AG08395 (cell line): ENCODE results near the gene ADAM11.

Experiments used
- DNase-seq: peaks from one replicate; pipeline ENCODE4 v3.0.0; 2012; ENCODE audit warnings: mixed read lengths, low spot score

Gene ADAM11

DNA sequence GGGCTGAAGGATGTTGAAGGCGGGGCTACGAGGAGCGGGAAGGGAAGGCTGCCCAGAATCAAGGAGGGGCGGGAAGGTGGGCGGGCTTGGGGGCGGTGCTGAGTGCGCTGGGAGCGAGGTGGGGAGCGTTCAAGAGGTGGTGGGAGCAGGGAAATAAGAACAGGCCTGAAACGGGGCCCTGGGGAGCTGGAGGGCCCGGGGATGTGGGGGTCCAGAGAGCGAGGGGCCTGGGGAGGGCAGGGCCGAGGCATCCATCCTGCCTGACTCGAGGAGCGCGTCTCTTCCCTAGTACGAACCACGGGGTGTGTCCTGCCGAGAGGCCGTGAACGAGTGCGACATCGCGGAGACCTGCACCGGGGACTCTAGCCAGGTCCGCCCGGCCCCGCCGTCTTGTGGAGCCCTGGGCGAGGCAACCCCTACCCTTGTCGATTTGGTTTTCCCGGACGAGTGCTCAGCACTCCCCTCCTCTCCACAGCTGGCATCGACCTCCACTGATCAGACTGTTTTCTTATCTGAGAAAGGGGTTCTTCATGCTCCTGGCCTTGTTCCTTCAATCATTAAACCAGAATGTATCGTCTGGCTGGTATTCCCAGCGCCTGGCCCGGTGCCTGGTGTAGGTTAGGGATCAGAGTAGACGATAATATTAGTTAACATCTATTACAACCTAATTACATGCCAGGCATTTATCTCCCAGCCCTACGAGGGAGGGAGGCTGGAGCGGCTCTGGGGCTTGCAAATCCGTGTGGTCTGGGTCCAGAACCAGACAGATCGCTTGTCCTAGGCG, 17.2 kb downstream of the ADAM11 start:
- DNase-seq, result no peak

DNA sequence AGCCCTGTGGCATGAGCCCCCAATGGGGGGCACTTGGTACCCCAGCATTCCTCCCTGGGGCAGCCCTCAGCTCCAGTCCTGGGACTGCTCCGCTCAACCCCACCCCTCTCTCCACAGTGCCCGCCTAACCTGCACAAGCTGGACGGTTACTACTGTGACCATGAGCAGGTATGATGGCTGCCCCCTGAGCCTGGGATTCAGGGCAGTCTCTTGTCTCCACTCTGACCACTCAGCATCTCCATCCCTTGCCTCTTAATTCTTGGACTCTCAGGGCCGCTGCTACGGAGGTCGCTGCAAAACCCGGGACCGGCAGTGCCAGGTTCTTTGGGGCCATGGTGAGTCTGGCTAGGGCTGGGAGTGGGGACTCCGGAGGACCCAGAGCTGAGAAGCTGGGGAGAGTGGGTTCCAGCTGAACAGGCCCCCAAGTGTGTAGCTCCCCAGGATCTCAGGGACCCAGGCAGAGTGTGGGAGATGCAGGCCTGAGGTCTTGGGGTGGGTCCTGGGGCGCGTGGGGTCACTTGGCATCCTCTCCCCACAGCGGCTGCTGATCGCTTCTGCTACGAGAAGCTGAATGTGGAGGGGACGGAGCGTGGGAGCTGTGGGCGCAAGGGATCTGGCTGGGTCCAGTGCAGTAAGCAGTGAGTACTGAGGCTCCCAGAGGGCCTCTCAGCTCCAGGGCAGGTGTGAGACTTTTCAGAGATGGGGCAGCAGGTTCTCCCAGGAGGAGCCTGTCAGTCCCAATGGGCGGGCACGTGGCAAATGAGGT, 18.0 kb downstream of the ADAM11 start:
- DNase-seq, result no peak

DNA sequence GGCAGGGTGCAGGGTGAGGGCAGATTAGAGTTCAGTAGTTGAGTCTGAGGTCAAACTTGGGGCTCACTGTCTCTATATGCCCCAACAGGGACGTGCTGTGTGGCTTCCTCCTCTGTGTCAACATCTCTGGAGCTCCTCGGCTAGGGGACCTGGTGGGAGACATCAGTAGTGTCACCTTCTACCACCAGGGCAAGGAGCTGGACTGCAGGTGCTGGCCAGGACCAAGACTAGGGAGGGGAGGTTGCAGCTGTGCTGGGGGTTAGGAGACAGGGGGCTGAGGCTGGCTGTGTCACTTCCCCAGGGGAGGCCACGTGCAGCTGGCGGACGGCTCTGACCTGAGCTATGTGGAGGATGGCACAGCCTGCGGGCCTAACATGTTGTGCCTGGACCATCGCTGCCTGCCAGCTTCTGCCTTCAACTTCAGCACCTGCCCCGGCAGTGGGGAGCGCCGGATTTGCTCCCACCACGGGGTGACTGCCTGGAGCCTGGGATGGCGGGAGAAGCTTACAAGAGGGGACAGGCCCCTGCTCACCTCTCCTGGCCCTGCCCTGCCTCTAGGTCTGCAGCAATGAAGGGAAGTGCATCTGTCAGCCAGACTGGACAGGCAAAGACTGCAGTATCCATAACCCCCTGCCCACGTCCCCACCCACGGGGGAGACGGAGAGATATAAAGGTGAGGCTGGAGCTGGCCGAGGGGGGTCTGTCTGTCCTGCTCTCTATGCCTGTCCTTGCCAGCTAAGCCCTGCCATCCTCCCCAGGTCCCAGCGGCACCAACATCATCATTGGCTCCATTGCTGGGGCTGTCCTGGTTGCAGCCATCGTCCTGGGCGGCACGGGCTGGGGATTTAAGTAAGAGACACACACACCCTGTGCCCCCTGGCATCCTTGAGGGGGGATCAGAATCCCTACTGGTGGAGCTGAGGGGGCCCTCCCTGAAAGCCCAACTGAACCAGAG, 18.9 kb downstream of the ADAM11 start:
- DNase-seq, result no peak

DNA sequence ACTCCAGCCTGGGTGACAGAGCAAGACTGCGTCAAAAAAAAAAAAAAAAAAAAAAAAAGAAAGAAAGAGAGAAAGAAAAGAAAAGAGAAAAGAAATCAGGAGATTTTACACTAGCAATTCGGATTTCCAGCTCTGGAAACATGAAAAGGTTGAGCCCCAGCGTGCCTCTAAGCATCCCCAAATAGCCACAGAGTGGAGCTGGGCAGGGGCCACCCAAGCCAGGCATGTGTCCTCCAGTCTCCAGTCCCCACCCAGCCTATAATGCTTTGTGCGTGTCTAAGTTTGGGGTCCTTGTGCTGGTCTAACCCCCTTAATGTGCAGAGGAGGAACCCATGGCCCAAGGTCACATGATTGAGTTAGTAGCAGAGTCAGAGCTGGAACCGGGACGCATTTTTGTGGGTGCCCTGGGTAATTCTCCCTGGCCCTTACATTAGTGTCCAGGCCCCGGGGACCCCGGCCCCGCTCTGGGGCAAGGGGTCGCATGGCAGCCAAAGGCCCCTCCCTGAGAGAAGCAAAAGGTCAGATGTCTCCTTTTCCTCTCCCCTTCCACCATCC, 19.9 kb downstream of the ADAM11 start:
- no peak for DNase-seq

DNA sequence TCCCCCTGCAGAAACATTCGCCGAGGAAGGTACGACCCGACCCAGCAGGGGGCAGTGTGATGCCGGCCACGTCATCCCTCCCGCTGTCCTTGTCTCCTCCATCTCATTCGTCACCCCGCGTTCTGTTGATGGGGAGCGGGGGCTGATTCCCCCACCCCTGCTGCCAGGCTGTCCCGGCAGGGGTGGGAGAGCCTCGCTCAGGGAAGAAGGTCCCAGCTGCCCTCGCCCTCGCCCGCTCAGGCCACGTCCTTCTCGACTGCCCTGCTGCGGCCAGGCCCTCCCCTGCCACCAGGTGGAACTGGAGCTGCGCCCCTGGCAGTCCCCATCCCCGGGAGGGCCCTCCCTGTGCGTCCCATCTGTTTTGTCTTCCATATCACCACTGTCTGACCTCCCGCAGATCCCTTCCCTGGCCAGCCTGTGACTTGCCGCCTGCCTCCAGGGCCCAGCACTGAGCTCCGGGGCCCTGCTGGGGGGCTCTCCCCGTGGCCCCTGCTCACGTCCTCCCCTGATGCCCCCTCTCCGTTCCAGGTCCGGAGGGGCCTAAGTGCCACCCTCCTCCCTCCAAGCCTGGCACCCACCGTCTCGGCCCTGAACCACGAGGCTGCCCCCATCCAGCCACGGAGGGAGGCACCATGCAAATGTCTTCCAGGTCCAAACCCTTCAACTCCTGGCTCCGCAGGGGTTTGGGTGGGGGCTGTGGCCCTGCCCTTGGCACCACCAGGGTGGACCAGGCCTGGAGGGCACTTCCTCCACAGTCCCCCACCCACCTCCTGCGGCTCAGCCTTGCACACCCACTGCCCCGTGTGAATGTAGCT, 20.6 kb downstream of the ADAM11 start:
- DNase-seq, result peak; percentile 85

DNA sequence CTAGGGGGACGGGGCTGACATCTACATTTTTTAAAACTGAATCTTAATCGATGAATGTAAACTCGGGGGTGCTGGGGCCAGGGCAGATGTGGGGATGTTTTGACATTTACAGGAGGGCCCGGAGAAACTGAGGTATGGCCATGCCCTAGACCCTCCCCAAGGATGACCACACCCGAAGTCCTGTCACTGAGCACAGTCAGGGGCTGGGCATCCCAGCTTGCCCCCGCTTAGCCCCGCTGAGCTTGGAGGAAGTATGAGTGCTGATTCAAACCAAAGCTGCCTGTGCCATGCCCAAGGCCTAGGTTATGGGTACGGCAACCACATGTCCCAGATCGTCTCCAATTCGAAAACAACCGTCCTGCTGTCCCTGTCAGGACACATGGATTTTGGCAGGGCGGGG, 21.4 kb downstream of the ADAM11 start:
- DNase-seq, result no peak

DNA sequence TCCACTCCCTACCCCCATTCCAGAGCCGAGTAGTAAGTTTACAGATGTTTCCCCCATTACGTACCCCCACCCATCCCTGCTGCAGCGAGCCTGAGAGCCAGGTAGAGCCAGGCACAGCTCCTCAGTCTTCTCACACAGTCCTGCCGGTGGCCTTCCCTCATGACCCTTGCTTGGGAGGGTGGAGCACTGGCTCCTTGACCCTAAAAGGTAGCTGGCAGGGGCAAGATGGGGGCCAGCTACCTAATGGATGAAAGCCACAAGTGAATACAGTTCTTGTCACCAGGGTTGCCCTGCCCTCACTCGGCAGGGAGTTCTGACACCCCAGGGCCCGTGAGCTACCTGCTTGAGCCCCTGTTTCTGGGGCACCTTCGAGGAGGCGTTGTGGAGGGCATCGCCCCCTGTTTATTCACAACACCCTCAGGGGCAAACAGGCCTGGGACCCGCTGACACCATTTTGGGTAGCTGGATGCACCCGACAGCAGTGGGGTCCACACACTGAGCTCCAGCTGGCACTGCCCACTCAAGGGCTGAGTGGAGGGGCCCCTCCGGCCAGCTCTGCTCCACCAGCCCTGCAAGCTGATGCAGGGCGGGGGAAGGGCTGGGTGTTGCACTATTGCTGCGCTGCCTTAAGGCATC, 22.2 kb downstream of the ADAM11 start:
- no peak for DNase-seq

DNA sequence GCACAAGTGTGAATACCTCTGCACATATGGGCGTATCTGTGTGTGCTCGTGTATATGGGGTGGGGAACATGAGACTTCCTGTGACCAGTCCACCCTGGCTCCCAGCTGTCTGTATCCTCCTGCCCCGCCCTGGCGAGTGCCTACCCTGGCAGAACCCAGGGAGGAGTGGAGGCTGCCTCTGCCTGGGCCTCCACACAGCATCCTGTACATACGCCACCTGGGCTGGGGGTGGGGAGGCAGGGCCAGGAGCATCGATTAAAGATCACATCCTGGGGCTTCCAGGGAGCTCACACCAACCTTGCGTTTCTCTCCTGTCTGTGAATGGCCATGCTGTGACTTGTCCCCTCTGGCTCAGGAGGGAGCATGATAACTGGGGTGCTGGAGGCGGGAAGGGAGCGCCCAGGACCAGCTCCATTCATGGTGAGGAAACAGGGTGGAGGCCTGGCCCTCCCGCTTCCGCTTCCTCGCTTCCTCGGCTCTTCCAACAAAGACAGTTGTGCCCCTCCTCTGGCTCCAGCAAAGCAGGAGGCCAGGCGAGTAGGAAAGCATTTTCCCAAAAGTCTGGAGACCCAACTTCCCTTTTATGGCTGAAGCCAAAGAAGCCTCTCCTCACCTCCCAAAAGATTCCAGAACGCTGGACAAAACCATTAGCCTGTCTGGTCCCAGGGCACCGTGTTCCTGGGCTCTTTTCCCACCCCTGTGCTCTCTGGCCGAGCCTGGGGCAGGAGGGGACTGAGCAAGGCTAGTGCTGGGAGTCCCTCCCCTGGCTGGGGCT, 22.9 kb downstream of the ADAM11 start:
- DNase-seq, result no peak

DNA sequence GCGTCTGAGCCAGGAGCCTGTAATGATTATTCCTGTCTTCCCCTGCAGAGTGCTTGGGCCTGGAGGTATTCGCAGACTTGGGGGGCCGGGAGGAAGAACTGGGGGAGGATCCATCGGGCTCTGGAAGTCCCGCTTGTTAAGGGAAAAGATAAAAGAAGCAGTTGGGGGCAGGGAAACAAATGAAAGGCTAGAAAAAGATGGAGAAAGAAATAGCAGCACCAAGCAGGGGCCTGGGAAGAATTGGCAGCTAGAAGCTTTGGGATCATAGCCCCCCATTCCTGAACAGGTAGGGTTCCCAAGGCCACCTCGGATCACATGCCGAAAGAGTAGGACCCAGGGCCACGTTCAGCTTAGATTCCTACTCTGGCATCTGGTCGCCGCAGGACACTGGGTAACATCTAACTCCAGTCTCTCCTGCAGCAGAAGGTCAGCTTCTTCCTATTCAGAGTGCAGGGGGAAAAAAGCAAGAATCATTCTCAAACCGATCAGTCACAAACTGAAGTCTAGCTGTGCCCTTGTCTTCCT, 23.6 kb downstream of the ADAM11 start:
- DNase-seq, result no peak

DNA sequence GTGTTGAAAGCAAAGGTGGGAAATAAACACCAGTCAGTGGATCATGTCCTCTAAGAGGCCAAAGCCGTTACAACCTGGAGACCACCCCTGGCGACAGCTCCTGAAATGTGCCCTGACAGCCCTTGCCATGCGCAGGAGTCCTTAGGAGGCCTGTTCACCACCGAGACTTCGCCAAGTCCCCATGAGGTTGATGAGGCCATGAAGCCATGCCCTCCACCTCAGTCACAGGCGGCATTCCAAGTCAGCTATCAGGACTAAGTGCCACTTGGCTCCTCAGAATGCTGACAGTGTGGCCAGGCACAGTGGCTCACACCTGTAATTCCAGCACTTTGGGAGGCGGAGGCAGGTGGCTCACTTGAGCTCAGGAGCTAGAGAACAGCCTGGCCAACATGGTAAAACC, 27.1 kb downstream of the ADAM11 start:
- no peak for DNase-seq

DNA sequence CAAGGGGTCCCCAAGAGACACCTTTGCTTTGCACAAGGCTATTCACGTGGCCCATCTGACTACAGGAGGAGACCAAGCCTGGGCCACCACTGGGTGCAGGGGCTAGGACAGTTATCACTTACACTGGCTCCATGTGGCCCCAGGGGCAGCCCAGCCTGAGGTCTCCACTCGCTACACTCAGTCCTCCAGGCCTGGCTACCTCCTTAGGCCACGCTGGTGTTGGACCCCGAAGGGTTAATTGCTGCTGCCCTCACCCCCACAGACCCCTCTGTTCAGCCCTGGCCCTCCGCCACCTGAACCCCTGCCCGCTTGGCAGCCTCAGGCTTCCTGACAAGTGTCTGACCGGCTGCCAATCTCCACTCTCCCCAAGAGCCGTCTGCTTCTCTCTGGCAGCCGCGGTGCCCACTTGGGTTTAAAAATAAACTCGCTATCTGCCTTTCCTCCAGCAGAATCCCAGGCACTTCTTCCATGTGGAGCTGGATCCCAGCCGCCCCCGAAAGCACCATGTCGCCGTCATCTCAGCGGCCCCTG, 27.8 kb downstream of the ADAM11 start:
- DNase-seq, result no peak

DNA sequence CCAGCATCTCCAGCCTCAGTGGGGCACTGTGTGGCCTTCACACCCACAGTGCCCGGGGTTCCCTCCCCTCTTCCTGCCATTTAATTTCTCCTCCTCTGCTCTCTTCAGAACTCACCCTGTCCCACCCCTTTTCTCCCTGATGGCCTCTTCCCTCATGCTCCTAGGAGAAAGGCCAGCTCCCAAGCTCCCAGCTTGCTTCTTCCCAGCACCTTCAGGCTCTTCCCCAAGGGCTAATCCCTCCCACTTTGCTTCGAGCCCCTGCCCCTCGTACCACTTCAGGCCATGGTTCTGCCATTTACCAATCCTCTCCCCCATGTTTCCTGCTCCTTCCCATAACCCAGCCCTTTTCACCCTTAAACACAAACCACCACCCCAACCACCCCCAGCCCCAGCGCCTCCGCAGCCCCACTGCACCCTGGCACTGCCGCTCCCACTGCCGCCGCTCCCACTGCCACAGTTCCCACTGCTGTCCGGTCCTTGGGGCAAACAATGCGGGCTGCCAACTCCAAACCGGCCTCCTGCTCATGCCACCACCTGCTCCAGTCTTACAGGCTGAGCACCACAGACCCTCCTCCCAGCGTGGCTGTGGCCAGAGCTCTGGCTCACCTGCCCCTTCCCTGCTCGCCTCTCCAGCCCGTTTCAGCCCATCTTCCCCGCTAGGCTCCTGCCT, 28.6 kb downstream of the ADAM11 start:
- no peak for DNase-seq

DNA sequence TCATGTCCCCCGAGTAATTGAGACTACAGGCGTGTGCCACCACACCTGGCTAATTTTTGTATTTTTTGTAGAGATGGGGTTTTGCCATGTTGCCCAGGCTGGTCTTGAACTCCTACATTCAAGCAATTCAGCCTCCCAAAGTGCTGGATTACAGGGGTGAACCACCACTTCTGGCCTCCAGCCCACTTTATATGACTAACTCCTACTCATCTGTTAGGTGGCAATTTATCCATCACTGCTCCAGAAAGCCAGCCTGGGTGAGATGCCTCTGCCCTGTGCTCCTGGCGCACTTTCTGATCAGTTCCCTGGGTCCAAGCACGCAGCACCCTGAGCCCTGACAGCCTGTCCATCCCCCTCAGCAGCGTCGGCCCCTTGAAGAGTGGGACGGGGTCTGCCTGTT, 29.4 kb downstream of the ADAM11 start:
- no peak for DNase-seq

DNA sequence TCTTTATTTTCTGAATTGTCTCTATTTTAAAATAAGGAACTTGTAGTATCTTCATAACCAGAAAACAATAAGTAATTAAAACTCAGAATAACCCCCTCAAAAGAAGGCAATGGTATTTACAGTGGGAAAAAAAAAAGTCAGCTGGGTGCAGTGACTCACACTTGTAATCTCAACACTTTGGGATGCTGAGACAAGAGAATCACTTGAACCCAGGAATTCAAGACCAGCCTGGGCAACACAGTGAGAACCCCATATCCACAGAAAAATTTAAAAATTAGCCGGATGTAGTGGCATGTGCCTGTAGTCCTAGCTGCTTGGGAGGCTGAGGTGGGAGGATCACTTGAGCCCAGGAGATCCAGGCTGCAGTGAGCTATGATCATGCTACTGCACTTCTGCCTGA, 33.5 kb downstream of the ADAM11 start:
- DNase-seq, result no peak

DNA sequence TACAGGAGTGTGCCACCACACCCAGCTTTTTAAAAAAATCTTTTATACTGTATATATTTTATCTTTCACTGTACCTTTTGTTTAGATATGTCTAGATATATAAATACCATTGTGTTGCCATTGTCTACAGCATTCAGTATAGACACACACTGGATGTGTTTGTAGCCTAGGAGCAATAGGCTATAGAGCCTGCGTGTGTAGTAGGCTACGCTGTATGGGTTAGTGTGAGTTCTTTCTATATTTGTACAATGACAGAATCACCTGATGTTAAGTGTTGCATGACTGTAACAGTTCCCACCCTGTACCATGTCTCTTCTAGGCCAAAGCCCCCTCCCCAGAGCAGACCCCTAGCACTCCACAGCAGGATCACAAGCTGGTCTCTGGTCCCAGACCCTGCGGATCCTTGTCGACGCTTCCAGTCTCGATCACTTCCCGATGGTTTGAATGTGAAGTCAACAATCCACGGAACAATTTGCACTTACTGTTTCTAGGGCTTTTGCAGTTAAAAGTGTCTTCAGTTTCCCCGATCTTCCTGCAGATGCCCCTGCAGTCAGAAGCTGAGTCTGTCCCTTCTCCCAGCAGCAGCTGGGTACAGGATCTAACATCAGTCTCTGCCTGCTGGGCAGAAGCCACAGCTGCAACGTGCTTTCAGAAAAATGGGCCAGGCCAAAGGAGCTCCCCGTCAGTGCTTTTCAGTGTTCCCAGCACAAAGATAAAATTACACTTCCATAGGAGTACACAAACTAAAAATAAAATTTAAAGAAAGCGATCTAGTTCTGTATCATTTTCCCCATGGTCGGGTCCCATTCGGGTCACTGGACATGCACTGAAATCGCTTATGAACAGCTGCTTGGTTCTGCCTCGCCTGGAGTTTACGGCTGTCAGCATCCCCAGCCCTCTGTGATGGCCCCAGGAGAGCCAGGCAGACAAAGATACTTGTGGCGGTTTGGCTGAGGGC, 35.4 kb downstream of the ADAM11 start:
- no peak for DNase-seq

DNA sequence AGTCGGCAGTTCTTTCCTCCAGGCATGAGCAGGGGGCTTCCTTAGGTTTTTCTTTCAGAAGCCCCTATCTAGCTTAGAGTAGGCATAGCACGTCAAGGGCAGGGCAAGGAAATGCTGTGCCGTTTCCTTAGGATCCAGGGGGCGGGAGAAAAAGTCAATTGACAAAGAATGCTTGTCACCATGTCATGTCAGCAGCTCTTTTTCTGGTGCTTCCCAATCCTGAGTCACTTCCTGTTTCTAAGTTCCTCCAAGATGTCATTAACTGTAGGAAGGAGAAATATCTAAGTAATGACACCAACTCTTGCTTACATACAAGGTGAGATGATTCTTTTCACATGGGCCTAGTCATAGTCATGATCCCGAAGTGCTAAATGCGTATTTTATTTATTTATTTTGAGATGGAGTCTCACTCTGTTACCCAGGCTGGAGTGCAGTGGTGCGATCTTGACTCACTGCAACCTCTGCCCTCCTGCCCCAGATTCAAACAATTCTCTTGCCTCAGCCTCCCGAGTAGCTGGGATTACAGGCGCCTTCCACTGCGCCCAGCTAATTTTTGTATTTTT, 36.1 kb downstream of the ADAM11 start:
- DNase-seq, result peak; percentile 74

DNA sequence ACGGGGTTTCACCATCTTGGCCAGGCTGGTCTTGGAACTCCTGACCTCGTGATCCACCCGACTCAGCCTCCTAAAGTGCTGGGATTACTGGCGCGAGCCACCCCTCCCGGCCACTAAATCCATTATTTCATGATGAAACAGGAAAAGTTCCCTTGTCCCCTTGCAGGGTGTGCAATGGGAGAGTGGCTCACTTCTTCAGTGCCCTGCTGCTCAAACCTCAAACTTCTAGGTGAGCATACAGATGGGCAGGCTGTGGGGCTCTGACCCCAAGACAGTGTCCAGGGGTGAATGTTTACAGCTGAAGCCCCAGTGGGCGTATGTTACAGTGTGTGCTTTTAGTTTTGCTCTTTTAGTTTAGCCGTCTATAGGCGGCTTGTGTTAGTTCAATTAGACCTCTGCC, 36.6 kb downstream of the ADAM11 start:
- DNase-seq, result no peak
